Central memory CD4-positive, alpha-beta T cell (primary cell): ENCODE measurements around the gene PIGR.

ENCODE experiments used
- DNase-seq: peaks from one replicate; pipeline ENCODE4 v3.0.0; 2022

PIGR gene

DNA sequence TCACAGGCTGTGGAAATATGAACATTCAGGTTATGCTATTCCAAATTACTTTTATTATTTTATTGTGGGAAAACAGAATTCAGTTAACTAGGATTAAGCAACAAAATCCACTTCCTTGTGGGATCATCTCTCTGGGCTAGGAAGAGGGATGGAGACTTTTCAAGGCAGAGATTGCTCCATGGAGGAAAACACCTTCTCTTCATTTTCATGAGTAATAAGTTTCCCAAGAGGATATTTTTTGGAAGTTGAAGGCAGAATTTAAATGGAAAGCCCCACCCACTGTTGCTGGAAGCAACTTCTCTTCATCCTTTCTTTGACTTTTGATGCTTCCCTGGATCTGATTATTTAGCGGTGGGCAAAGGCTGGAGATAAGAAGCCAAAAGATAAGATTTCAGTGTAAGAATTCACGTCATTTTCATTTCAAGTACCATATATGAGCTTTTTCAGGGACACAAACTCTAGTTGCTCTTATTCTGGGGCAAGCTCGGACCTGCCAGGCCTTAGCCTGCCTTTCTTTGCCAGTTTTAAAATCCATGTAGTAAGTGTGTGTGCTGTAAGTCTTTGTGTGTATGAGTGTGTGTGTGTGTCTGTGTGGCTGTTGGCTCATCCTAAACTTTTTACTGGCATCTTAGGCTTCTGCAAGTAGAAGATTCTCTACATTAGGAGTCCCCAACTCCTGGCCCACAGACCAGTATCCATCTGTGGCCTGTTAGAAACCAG lies 60.8 kb downstream of the PIGR start:
- DNase-seq, result no peak

DNA sequence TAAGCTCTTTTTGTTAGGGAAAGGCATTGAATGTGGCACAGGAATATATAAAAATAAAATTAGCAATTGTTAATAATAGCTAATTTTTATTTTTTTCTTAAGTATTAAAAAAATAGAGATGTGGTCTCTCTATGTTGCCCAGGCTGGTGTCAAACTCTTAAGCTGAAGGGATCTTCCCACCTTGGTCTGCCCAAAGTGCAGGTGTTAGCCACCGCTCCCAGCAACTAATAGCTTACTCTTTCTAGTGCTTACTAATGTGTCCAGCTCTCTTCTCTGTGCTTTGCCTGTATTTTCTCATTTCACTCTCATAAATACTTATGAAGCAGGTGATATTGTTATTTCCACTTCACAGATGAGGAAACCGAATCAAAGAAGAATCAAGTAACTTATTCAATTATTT lies 62.4 kb downstream of the PIGR start:
- DNase-seq, result no peak

DNA sequence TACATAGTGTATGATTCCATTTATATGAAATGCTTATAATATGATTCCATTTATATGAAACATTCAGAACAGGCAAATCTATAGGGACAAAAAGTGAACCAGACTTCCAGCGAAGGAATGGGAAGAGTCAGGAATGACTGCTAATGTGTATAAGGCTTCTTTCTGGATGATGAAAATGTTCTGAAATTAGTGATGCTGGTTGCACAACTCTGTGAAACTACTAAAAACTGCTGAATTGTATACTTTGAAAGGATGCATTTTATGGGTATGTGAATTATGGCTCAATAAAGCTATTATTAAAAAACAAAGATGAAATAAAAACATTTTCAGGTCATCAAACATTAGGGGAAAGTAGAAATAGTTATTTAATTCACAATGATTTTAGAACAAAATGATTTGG lies 63.1 kb downstream of the PIGR start:
- DNase-seq, result no peak

DNA sequence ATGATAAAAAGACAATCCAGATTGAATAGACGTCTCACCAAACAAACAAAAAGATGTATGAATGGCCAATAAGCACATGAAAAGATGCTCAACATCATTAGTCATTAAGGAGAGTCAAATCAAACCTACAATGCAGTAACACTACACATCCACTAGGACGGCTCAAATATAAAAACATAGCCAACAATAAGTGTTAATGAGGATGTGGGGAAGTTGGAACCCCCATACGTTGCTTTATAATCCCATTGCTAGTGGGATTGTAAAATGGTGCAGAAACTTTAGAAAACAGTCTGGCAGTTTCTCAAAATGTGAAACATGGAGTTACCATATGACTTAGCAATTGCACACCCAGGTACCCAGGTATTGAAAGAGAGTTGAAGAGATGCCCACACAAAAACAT lies 63.7 kb downstream of the PIGR start:
- DNase-seq, result no peak

DNA sequence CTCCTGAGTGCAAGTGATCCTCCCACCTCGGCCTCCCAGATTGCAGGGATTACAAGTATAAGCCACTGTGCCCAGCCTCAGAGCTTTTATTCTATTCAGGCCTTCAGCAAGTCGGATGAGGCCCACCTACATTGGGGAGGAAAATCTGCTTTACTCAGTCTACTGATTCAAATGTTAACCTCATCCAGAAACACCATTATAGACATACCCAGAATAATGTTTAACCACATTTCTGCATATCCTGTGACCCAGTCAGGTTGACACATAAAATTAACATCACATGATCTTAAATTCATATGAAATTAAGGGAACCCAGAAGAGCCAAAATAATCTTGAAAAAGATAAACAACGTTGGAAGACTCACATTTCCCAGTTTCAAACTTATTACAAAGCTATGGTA lies 66.0 kb downstream of the PIGR start:
- DNase-seq, result no peak
